ENCODE data around the gene AUTS2.
"Not testable (repeated sequence)": the region's sequence is repeated elsewhere in the genome, so short reads cannot be mapped to it uniquely, and the experiment has no call there.

The AUTS2 gene

GRCh38 chr7:70720191-70720873, 1122.1 kb downstream of the AUTS2 start:
- peak overlapping the region in 2 of 21 experiments; percentile 27 to 30 for H3K27ac ChIP-seq
- no peak overlapping the region for H3K4me3 ChIP-seq

GRCh38 chr7:70721500-70721899, 1123.2 kb downstream of the AUTS2 start:
- Histone ChIP-seq H3K27ac (no peak overlapping the region), H3K4me3 (no peak overlapping the region)

- Histone ChIP-seq H3K27ac (no peak overlapping the region), H3K4me3 (no peak overlapping the region)
Observed at GRCh38 chr7:70723339-70723738, 1125.1 kb downstream of the AUTS2 start.

GRCh38 chr7:70725448-70725847, 1127.2 kb downstream of the AUTS2 start:
- Histone ChIP-seq H3K27ac (no peak overlapping the region), H3K4me3 (no peak overlapping the region)

GRCh38 chr7:70726294-70726693, 1128.0 kb downstream of the AUTS2 start:
- no peak overlapping the region for H3K27ac ChIP-seq
- no peak overlapping the region for H3K4me3 ChIP-seq

- H3K27ac ChIP-seq: no peak overlapping the region
- H3K4me3 ChIP-seq: no peak overlapping the region
Observed at GRCh38 chr7:70726951-70727378, 1128.7 kb downstream of the AUTS2 start.

GRCh38 chr7:70727861-70728260, 1129.6 kb downstream of the AUTS2 start:
- Histone ChIP-seq H3K4me3 (no peak overlapping the region), H3K27ac (no peak overlapping the region)

- Histone ChIP-seq H3K27ac (peak overlapping the region in 11 of 21 experiments; percentile 11 to 69 (median 28)), H3K4me3 (no peak overlapping the region)
Observed at GRCh38 chr7:70728872-70729552, 1130.7 kb downstream of the AUTS2 start.

- not testable (repeated sequence) for H3K4me3 ChIP-seq
- H3K27ac ChIP-seq: peak overlapping the region in 8 of 21 experiments; percentile 14 to 69 (median 36)
Observed at GRCh38 chr7:70729553-70730157, 1131.4 kb downstream of the AUTS2 start.

GRCh38 chr7:70730451-70731110, 1132.3 kb downstream of the AUTS2 start:
- H3K27ac ChIP-seq: no peak overlapping the region
- no peak overlapping the region for H3K4me3 ChIP-seq

- Histone ChIP-seq H3K4me3 (no peak overlapping the region), H3K27ac (no peak overlapping the region)
Observed at GRCh38 chr7:70733090-70733489, 1134.8 kb downstream of the AUTS2 start.

GRCh38 chr7:70734411-70734810, 1136.1 kb downstream of the AUTS2 start:
- H3K27ac ChIP-seq: no peak overlapping the region
- H3K4me3 ChIP-seq: no peak overlapping the region

GRCh38 chr7:70735313-70735712, 1137.0 kb downstream of the AUTS2 start:
- Histone ChIP-seq H3K27ac (no peak overlapping the region), H3K4me3 (no peak overlapping the region)

GRCh38 chr7:70736715-70737460, 1138.6 kb downstream of the AUTS2 start:
- Histone ChIP-seq H3K27ac (peak overlapping the region in 5 of 21 experiments; percentile 11 to 60 (median 46)), H3K4me3 (no peak overlapping the region)

- H3K27ac ChIP-seq: peak overlapping the region in 2 of 21 experiments; percentile 0 to 60
- no peak overlapping the region for H3K4me3 ChIP-seq
Observed at GRCh38 chr7:70738151-70738885, 1140.0 kb downstream of the AUTS2 start.

GRCh38 chr7:70739646-70740210, 1141.5 kb downstream of the AUTS2 start:
- Histone ChIP-seq H3K27ac (no peak overlapping the region), H3K4me3 (no peak overlapping the region)

- H3K4me3 ChIP-seq: no peak overlapping the region
- H3K27ac ChIP-seq: no peak overlapping the region
Observed at GRCh38 chr7:70741666-70742065, 1143.4 kb downstream of the AUTS2 start.

GRCh38 chr7:70743531-70744325, 1145.5 kb downstream of the AUTS2 start:
- H3K4me3 ChIP-seq: no peak overlapping the region
- peak overlapping the region in 3 of 21 experiments; percentile 34 to 59 (median 37) for H3K27ac ChIP-seq
